Measurements from ENCODE around the gene ENOX1.

Gene ENOX1

GRCh38 chr13:43744261-43745031 lies 42.3 kb downstream of the ENOX1 start:
- no peak for DNase-seq (ENCODE audit: low read depth)

GRCh38 chr13:43742911-43743310 lies 43.9 kb downstream of the ENOX1 start:
- DNase-seq (ENCODE audit: low read depth): no peak

- no peak for DNase-seq (ENCODE audit: low read depth)
Observed at GRCh38 chr13:43737392-43737923, 49.3 kb downstream of the ENOX1 start.

- no peak for DNase-seq (ENCODE audit: low read depth)
Observed at GRCh38 chr13:43732726-43733125, 54.0 kb downstream of the ENOX1 start.

GRCh38 chr13:43731296-43731695 lies 55.5 kb downstream of the ENOX1 start:
- DNase-seq (ENCODE audit: low read depth): no peak

GRCh38 chr13:43730642-43731041 lies 56.1 kb downstream of the ENOX1 start:
- DNase-seq (ENCODE audit: low read depth): no peak

GRCh38 chr13:43728421-43728820 lies 58.4 kb downstream of the ENOX1 start:
- DNase-seq (ENCODE audit: low read depth): no peak

- DNase-seq (ENCODE audit: low read depth): no peak
Observed at GRCh38 chr13:43727856-43728255, 58.9 kb downstream of the ENOX1 start.

GRCh38 chr13:43725460-43725859 lies 61.3 kb downstream of the ENOX1 start:
- DNase-seq (ENCODE audit: low read depth): no peak

- DNase-seq (ENCODE audit: low read depth): no peak
Observed at GRCh38 chr13:43720780-43721397, 65.9 kb downstream of the ENOX1 start.

GRCh38 chr13:43698758-43699157 lies 88.0 kb downstream of the ENOX1 start:
- no peak for DNase-seq (ENCODE audit: low read depth)

- DNase-seq (ENCODE audit: low read depth): no peak
Observed at GRCh38 chr13:43698009-43698408, 88.8 kb downstream of the ENOX1 start.

GRCh38 chr13:43697323-43697722 lies 89.4 kb downstream of the ENOX1 start:
- no peak for DNase-seq (ENCODE audit: low read depth)

- DNase-seq (ENCODE audit: low read depth): no peak
Observed at GRCh38 chr13:43694146-43694664, 92.6 kb downstream of the ENOX1 start.

- DNase-seq (ENCODE audit: low read depth): no peak
Observed at GRCh38 chr13:43693639-43694038, 93.1 kb downstream of the ENOX1 start.

GRCh38 chr13:43688227-43688907 lies 98.4 kb downstream of the ENOX1 start:
- DNase-seq (ENCODE audit: low read depth): no peak

- DNase-seq (ENCODE audit: low read depth): no peak
Observed at GRCh38 chr13:43687038-43687437, 99.7 kb downstream of the ENOX1 start.

GRCh38 chr13:43686557-43686956 lies 100.2 kb downstream of the ENOX1 start:
- no peak for DNase-seq (ENCODE audit: low read depth)

GRCh38 chr13:43684963-43685725 lies 101.6 kb downstream of the ENOX1 start:
- DNase-seq (ENCODE audit: low read depth): no peak

- DNase-seq (ENCODE audit: low read depth): no peak
Observed at GRCh38 chr13:43682701-43683100, 104.1 kb downstream of the ENOX1 start.

- no peak for DNase-seq (ENCODE audit: low read depth)
Observed at GRCh38 chr13:43676320-43676719, 110.5 kb downstream of the ENOX1 start.

- no peak for DNase-seq (ENCODE audit: low read depth)
Observed at GRCh38 chr13:43675577-43675976, 111.2 kb downstream of the ENOX1 start.
